Left renal cortex interstitium (tissue), 4 donors: Measurements from ENCODE around the gene REXO2. TPM values are rescaled to one million over a fixed set of nuclear protein-coding genes. Genes with fewer than 3 reads are reported as not detected.
A peak's percentile ranks its signal among the peaks of the same experiment; 100 is the strongest.

Experiments
- DNase-seq, 4 donors: peaks; one replicate each; pipeline ENCODE4 v3.0.0-alpha.2; 2013; ENCODE audit warnings: low read depth in 4 of 4, low spot score in 2 of 4, missing footprints in 1 of 4
- polyA plus RNA-seq, 4 donors: library from polyadenylated mRNA; unstranded; fragments of 120-200 nt; gene quantifications; one replicate each; pipeline ENCODE4 v1.2.1, GENCODE V29; 2013; ENCODE audit not compliant: insufficient read length in 4 of 4

The REXO2 gene
- 100 to 1,000 TPM; 109 to 137 (median 116) TPM for polyA plus RNA-seq

DNA sequence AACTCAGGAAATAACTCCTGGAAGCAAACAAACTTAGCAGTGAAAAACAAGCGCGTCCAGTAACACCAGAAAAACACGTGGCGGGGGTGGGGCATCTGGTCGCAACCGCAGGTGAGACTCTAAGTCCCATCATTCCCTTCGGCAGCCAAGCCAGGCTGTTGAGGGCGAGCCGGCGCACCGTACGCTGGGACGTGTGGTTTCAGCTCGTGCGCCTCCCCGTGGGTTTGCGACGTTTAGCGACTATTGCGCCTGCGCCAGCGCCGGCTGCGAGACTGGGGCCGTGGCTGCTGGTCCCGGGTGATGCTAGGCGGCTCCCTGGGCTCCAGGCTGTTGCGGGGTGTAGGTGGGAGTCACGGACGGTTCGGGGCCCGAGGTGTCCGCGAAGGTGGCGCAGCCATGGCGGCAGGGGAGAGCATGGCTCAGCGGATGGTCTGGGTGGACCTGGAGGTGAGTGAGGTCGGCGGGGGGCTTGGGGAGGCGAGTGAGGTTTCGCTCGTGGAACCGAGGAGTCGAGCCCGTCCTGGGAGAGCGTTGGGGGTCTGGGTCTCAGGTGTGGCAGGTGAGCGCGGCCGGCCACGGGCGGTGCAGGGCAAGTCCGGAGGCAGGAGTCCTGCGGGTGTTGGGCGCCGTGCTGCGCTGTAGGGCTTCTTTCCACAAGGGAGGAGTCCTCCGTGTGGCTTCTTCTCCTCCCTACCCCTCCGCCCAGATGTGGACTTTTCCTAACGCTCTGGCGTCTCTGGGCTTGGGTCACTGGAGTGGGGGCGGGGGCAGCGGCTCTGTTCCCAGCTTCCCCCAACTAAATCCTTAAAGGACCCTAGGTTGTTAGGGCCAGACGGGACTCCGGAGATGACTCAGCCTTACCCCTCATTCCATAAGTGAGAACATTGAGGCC, at the start of gene REXO2:
Gene REXO2 (plus strand): TSS at position 239 of the 892 bp plus-strand sequence. CDS start 62 bp downstream, at position 301.
- peak; percentile 66 to 91 (median 77) for DNase-seq

DNA sequence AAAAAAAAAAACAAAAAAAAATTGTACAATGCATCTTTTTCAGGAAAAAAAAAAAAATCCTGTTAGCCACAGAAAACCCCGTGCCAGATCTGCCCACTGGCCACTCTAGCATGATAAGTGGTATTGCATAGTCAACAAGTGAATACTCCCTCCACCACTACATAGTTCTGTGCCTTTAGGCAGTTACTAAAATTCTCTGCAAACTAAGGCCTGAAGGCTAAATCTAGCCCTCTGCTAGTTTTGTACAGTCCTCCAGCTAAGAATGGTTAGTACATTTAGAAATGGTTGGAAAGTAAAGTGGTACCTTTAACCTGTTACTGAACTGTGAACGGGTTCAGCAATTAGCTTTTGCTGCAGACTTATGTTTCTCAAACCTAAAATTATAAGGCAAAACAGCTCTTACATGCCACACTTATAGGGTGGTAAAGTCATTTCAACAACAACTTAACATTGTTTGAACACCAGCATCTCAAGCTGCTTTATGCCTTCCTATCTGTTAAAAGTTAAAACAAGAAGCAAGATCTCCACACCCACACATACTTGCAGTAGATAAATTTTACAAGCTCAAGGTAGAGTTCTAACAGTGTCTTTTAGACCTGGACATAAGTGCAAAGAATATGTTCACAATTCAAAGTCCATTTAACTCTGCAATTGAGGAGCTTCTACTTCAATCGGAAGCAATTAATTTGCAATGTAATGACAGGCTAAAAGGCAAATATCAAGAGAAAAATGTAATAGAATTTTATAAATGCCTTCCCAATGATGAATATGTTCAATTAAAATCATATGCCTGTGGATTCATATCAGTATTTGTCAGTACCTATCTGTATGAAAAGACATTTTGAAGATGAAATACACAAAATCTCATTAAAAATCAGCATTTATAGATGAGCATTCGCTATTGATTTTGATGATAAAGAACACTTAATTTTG, 46.3 kb upstream of the REXO2 start:
- DNase-seq = no peak

DNA sequence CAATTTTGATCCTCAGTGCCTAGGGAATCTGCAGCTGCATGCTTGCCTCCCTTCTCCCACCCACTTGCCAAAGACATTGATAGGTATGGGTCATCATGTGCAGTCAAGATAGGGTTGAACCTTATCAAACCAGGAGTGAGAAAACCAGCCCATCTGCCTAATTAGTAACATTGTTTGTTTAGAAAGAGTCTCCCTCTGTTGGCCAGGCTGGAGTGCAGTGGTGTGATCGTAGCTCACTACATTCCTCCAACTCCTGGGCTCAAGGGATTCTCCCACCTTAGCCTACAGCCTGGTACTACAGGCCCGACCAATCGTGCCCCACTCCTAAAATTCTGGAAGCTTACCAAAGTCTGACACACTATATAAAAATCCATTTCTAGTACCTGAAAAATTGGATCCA, 43.5 kb upstream of the REXO2 start:
- DNase-seq = no peak

DNA sequence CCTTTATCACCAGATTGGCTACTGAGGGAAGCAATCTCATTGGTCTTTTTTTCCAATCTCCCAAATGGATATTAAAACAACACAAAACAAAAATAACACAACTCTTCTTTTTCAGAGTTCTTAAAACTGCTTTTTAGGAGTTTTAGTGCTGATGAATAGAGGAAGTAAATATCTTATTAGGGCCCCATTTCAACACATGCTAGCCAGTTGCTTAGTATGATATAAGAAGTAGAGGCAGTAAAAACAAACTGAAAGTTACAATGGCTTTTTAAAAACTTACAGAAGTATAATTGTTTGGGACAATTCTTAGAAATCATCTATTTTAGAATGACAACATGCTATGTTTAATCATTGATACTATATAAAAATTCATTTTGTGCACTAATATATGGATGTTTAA, 42.4 kb upstream of the REXO2 start:
- no peak for DNase-seq

GRCh38 chr11:114397349-114397982, 41.8 kb upstream of the REXO2 start:
- DNase-seq = no peak

DNA sequence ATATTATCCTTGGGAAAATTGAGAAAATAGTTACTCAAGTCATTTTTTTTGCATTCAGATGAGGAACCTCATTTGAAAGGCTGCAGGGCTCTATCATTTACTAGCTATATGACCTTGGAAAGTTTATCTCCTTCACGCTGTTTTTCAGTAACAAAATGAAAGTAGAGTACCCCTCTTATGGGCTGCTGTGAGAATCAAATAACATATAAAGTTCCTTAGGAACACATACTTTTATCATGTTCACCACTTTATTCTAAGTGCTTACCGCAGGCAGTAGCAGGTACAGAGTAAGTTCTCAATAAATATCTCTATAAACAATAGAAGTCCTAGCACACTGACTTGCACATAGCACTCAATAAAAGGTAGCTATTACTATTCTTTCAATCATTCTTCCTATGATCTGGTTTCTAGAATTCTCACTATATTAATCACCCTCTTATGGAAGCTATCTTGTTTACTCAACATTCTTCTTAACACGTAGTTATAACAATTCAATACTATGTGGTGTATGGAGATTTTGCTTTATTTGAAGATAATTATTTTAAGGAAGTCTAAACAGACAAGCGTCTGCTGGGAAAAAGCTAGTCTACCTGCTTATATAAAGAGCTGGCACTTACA, 40.9 kb upstream of the REXO2 start:
- no peak for DNase-seq

DNA sequence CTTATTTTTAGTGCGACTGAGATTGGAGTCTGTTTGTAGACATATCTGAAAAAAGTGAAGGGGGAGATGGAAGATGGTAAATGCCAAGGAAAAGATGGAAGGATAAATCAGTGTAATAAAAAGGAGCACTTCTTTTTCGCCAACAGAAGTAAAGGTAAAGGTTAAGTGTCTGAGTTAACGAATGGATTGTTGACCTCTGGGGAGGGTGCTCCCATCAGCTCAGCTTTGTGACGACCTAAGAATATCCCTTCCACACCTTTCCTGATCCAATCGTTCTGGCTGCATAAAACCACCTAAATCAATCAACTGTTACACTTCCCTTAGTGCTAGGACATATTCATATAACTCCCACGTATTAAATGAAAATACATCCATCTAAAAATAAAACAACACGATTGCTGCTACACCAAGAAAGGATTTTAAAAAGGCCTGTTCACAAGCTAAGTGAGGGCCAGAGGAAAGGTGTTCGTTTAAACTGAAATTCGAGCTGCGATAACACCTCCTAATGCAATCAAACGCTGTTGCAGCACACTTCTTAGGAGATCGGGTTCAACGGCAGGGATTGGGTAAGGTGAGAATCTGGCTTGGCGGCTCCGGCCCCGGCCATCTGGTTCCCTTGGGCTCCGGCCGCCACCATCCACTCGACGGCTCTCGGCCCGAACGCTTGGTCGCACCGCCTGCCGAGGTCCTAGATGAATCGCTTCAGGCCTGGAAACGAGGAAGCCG, 39.6 kb upstream of the REXO2 start:
- DNase-seq = peak in 2 of 4 donors; percentile 57 to 64

GRCh38 chr11:114400216-114400914, 38.9 kb upstream of the REXO2 start, which contains the start of the genes C11orf71 and RBM7:
Gene C11orf71, minus strand, starts transcription at chr11:114400511. Its CDS starts 180 bp downstream, at chr11:114400331.
Gene RBM7, plus strand, starts transcription at chr11:114400666. Its CDS starts 6 bp downstream, at chr11:114400672.
- peak; percentile 92 to 96 (median 95) for DNase-seq

DNA sequence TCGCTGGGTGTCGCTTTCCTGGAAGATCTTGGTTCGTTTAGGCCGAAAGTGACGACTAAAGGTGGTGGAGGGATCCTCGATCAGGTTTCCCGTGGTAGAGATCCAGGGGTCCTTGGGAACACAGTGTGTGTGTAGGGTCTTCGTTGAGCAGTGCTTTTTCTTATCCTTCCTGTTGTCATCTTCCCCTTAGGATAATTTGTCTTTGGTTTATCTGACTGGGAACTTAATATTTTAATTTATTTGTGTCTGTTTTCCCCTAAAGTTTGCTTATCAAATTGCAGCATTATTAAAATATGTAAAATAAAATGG, 38.4 kb upstream of the REXO2 start:
- DNase-seq = no peak

DNA sequence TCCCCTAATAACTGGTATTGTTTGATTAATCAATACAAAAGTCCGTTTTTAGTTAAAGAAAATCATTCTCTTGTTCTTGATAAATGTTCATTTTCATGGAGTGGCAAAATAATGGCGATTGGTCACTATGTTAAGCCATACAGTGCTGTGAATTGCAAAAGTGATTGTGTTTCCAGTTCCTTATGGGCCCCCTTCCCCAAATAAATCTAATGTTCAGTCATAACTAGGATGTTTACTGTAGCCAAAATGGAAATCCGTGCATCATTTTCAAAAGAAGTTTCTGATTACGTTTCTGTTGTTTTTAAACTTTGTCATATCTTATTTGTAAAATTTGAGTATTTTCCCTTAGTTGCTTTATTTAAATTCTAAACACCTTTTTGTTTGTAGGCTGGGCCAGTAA, 38.0 kb upstream of the REXO2 start:
- peak in 2 of 4 donors; percentile 16 to 29 for DNase-seq

- no peak for DNase-seq
Measured at GRCh38 chr11:114412946-114413345, 26.3 kb upstream of the REXO2 start.

GRCh38 chr11:114413958-114414357, 25.3 kb upstream of the REXO2 start:
- no peak for DNase-seq

- no peak for DNase-seq
Measured at GRCh38 chr11:114416441-114416961, 22.8 kb upstream of the REXO2 start.

GRCh38 chr11:114426280-114426679, 13.0 kb upstream of the REXO2 start:
- DNase-seq = no peak

DNA sequence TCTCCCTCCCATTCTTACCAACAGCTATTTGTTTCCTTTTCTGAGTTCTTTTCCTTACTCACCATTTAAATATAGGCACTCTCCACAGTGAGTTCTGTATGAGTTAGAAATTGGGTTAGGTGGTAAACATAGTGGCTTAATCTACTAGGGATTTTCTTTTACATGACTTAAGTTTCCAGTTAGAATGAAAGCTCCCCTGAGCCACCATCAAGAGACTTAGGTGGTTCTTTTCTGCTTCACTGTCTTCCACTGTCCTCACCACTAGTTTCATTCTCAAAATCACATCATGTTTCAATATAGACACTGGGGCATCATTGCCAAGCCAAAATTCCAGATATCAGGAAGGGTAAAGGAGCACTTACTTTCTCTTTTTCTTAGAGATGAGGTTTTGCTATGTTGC, 9.0 kb upstream of the REXO2 start:
- DNase-seq = no peak

- DNase-seq = no peak
Measured at GRCh38 chr11:114432893-114433292, 6.4 kb upstream of the REXO2 start.

- DNase-seq = no peak
Measured at GRCh38 chr11:114433376-114433775, 5.9 kb upstream of the REXO2 start.

DNA sequence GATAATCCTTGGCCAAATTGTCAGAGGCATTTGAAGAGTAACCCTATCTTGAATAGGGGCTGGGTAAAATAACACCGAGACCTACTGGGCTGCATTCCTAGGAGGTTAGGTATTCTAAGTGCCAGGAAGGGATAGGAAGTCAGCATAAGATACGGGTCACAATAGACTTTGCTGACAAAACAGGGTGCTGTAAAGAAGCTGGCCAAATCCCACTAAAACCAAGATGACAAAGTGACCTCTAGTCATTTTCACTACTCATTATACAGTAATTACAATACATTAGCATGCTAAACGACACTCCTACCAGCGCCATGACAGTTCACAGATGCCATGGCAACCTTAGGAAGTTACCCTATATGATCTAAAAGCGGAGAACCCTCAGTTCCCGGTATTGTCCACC, 964 bp upstream of the REXO2 start:
- no peak for DNase-seq
